ENCODE results near the gene REP15.

REP15 gene

DNA sequence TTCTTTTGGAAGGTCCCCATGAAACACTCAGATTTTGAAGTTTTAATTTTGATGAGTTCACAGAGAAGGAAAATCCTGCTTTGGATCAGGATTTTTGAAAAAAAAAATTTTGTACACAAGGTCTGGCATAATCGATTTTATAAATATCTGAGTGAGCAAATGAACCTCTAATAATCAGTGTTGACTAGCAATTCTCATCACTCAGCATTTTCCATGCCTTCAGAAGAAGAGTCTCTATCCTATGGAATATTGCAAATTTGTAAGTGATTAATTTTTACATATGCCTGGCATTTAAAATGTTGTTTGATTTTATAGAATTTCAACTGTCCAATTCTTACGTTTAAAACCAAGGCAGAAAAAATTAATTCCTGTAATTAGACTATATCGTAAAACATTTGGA lies 30.5 kb upstream of the REP15 start:
- DNase-seq (ENCODE audit: low read depth) = no peak
- TF ChIP-seq, protein P1, sequence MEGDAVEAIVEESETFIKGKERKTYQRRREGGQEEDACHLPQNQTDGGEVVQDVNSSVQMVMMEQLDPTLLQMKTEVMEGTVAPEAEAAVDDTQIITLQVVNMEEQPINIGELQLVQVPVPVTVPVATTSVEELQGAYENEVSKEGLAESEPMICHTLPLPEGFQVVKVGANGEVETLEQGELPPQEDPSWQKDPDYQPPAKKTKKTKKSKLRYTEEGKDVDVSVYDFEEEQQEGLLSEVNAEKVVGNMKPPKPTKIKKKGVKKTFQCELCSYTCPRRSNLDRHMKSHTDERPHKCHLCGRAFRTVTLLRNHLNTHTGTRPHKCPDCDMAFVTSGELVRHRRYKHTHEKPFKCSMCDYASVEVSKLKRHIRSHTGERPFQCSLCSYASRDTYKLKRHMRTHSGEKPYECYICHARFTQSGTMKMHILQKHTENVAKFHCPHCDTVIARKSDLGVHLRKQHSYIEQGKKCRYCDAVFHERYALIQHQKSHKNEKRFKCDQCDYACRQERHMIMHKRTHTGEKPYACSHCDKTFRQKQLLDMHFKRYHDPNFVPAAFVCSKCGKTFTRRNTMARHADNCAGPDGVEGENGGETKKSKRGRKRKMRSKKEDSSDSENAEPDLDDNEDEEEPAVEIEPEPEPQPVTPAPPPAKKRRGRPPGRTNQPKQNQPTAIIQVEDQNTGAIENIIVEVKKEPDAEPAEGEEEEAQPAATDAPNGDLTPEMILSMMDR (IDR thresholded peaks at IDR 0.05; ENCODE audit: low read length, missing control alignments) = no peak

GRCh38 chr12:27666510-27666909 lies 29.7 kb upstream of the REP15 start:
- DNase-seq (ENCODE audit: low read depth) = no peak
- TF ChIP-seq, protein P1 (IDR thresholded peaks at IDR 0.05; ENCODE audit: low read length, missing control alignments) = no peak

More for the DNA sequence above, 30.5 kb upstream of the REP15 start:
- H3K4me3 ChIP-seq (replicated peaks; ENCODE audit: low read depth, low read length) = no peak overlapping the region

DNA sequence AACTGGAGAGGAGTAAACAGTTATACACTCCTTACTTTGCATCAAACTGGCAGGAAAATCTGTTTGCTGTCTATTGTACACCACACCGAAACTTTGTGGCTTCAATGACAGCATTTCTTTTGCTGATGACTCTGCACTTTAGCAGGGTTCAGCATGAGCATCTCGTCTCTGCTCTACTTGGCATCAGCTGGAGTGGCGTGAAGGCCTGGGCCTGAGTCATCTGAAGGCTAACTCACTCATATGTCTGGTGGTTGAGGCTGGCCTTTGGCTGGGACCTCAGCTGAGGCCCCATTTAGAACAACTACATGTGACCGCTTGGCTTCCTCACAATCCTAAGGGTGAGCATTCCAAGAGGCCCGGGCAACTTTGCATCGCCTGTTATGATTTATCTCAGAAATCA lies 28.7 kb upstream of the REP15 start:
- TF ChIP-seq, protein P1 (IDR thresholded peaks at IDR 0.05; ENCODE audit: low read length, missing control alignments) = no peak
- H3K4me3 ChIP-seq (replicated peaks; ENCODE audit: low read depth, low read length) = no peak overlapping the region
- peak; percentile 65 for DNase-seq (ENCODE audit: low read depth)

More at GRCh38 chr12:27666510-27666909, 29.7 kb upstream of the REP15 start:
- H3K4me3 ChIP-seq (replicated peaks; ENCODE audit: low read depth, low read length) = no peak overlapping the region

DNA sequence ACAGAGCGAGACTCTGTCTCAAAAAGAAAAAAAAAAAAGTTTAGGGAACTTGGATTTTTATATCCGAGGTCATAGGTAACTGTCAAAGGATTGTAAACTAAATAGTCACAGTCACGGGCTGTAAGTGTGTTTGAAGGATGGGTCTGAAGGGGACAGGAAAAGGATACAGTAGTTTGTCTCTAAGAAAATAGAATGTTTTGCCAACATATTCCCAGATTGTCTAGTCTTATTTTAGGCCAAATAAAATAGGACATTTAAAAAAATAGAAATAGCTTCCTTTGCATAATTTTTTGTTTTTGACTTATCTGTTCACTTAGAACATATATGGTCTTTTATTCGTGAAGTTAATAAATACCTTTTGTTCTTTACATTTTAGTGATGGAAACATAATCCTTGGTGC lies 24.2 kb upstream of the REP15 start:
- TF ChIP-seq, protein P1 (IDR thresholded peaks at IDR 0.05; ENCODE audit: low read length, missing control alignments) = no peak
- no peak for DNase-seq (ENCODE audit: low read depth)
- H3K4me3 ChIP-seq (replicated peaks; ENCODE audit: low read depth, low read length) = no peak overlapping the region

GRCh38 chr12:27672643-27673042 lies 23.6 kb upstream of the REP15 start:
- TF ChIP-seq, protein P1 (IDR thresholded peaks at IDR 0.05; ENCODE audit: low read length, missing control alignments) = no peak
- no peak overlapping the region for H3K4me3 ChIP-seq (replicated peaks; ENCODE audit: low read depth, low read length)
- DNase-seq (ENCODE audit: low read depth) = no peak

GRCh38 chr12:27673101-27673718 lies 23.0 kb upstream of the REP15 start:
- no peak overlapping the region for H3K4me3 ChIP-seq (replicated peaks; ENCODE audit: low read depth, low read length)
- no peak for DNase-seq (ENCODE audit: low read depth)
- TF ChIP-seq, protein P1 (IDR thresholded peaks at IDR 0.05; ENCODE audit: low read length, missing control alignments) = no peak

DNA sequence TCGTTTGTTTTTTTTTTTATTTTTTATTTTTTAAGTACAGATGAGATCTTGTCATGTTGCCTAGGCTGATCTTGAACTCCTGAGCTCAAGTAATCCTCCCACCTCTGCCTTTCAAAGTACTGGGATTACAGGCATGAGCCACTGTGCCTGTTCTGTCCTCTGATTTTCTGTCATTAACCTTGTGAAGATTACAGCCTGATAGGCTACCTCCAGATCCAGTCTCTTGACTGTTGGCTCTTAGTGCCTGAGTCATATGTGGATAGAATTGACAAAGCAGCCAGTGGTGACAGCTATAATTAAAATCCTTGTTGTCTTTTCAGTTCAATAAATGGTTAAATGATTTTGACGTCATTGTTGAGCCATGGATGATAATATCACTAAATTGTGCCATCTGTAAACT lies 21.3 kb upstream of the REP15 start:
- DNase-seq (ENCODE audit: low read depth) = no peak
- no peak overlapping the region for H3K4me3 ChIP-seq (replicated peaks; ENCODE audit: low read depth, low read length)
- TF ChIP-seq, protein P1 (IDR thresholded peaks at IDR 0.05; ENCODE audit: low read length, missing control alignments) = no peak

Data from fibroblast of pulmonary artery (primary cell).